C1 segment of cervical spinal cord (tissue), 14 donors: ENCODE measurements around the gene ZNF569.
A peak's percentile ranks its signal among the peaks of the same experiment; 100 is the strongest.
"Not testable (repeated sequence)": the region's sequence is repeated elsewhere in the genome, so short reads cannot be mapped to it uniquely, and the experiment has no call there.

Experiments used
- DNase-seq, 14 donors: peaks; one replicate each; lab custom pipeline; 2025; lab: John Stamatoyannopoulos, UW

Gene ZNF569

GRCh38 chr19:37466798-37467607 lies at the start of gene ZNF569:
ZNF569 (minus strand) TSS chr19:37467444; CDS start chr19:37444921, 22,523 bp downstream.
- peak; percentile 81 to 98 (median 88) for DNase-seq

GRCh38 chr19:37513397-37513796 lies 46.2 kb upstream of the ZNF569 start:
- no peak for DNase-seq

GRCh38 chr19:37511821-37512220 lies 44.6 kb upstream of the ZNF569 start:
- DNase-seq = no peak

GRCh38 chr19:37511186-37511585 lies 43.9 kb upstream of the ZNF569 start:
- no peak for DNase-seq

- DNase-seq = no peak
Measured at GRCh38 chr19:37507167-37507464, 39.9 kb upstream of the ZNF569 start.

GRCh38 chr19:37506387-37507166 lies 39.3 kb upstream of the ZNF569 start, which contains the start of gene ZNF793:
ZNF793 (plus strand) TSS chr19:37506939; CDS start chr19:37523440, 16,501 bp downstream.
- DNase-seq = peak in 12 of 14 donors; percentile 58 to 89 (median 82)

- DNase-seq = peak in 1 of 14 donors; percentile 22
Measured at GRCh38 chr19:37505958-37506386, 38.7 kb upstream of the ZNF569 start.

GRCh38 chr19:37492213-37492612 lies 25.0 kb upstream of the ZNF569 start:
- DNase-seq = no peak

GRCh38 chr19:37484406-37485168 lies 17.3 kb upstream of the ZNF569 start:
- no peak for DNase-seq

GRCh38 chr19:37472165-37472564 lies 4.9 kb upstream of the ZNF569 start:
- DNase-seq = no peak

GRCh38 chr19:37470216-37470615 lies 3.0 kb upstream of the ZNF569 start:
- no peak for DNase-seq

GRCh38 chr19:37468961-37469777 lies 1.9 kb upstream of the ZNF569 start, which contains the start of gene ZNF570:
ZNF570 (plus strand) TSS chr19:37469356; CDS start chr19:37470355, 999 bp downstream.
- peak; percentile 60 to 92 (median 84) for DNase-seq

GRCh38 chr19:37467608-37468090 lies 405 bp upstream of the ZNF569 start:
- DNase-seq = no peak

- DNase-seq = no peak
Measured at GRCh38 chr19:37466277-37466797, 907 bp downstream of the ZNF569 start.

- DNase-seq = no peak
Measured at GRCh38 chr19:37452500-37453245, 14.6 kb downstream of the ZNF569 start.

GRCh38 chr19:37413313-37414084 lies 53.7 kb downstream of the ZNF569 start:
- DNase-seq = no peak

- no peak for DNase-seq
Measured at GRCh38 chr19:37412700-37413099, 54.5 kb downstream of the ZNF569 start.

- DNase-seq = not testable (repeated sequence)
Measured at GRCh38 chr19:37406140-37406846, 61.0 kb downstream of the ZNF569 start.
